AG10803 (cell line): ENCODE measurements around the gene MXD4.

Experiments
- DNase-seq: peaks from one replicate; pipeline ENCODE4 v3.0.0; 2010; ENCODE audit warnings: low read depth
- H3K4me3 ChIP-seq: 2 replicates; pipeline ENCODE4 v1.5.1; 2011; ENCODE audit warnings: mild to moderate bottlenecking, low read length, control low read depth
- CTCF ChIP-seq: conservative IDR thresholded peaks from 2 replicates; pipeline ENCODE4 v1.5.1; 2011; ENCODE audit warnings: mild to moderate bottlenecking, low read length, control low read depth, inconsistent platforms

The MXD4 gene

GRCh38 chr4:2298532-2298991 is 36.7 kb upstream of the MXD4 start:
- no peak overlapping the region for H3K4me3 ChIP-seq
- DNase-seq: peak; percentile 64
- no peak for TF ChIP-seq CTCF

GRCh38 chr4:2297606-2298531 is 36.0 kb upstream of the MXD4 start:
- DNase-seq: no peak
- no peak overlapping the region for H3K4me3 ChIP-seq
- TF ChIP-seq CTCF: no peak

GRCh38 chr4:2296631-2297601 is 35.0 kb upstream of the MXD4 start:
- no peak for TF ChIP-seq CTCF
- DNase-seq: no peak
- no peak overlapping the region for H3K4me3 ChIP-seq

- TF ChIP-seq CTCF: no peak
- DNase-seq: no peak
- H3K4me3 ChIP-seq: no peak overlapping the region
Measured at GRCh38 chr4:2295900-2296442, 34.1 kb upstream of the MXD4 start.

DNA sequence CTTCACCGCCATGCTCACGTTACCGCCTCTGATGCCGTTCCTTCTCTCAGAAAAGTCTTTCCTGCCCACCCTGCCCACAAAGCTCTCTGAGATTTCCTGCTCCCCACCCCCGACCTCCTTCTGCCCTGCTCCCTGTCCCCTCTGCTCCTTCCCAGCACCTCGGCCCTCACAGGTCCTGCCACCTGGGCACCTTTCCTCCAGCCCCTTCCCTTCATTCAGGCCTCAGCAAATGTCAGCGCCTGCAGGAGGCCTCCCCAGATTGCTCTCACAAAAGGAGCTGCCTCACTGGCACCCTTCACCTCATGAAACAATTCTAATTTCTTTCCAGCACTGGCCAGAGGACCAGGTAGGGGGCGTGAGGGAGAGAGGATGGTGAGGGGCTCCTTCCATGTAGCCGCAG is 33.6 kb upstream of the MXD4 start:
- DNase-seq: no peak
- no peak for TF ChIP-seq CTCF
- H3K4me3 ChIP-seq: no peak overlapping the region

DNA sequence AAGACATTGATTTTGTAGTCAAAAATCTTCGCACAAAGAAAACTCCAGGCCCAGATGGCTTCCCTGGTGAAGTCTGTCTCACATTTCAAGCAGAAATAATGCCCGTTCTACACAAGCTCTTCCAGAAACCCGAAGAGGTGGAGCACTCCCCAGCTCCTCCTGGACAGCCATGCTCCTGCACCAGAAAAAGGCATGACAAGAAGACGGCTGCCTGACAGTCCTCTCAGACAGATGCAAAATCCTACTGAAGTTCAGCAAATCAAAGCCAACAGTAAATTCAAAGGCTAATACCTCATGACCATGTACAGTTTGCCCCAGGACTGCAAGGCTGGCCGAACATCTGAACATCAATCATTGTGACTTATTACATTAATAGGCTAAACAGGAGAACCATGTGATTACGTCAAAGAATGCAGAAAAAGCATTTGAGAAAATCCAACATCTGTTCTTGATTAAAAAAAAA is 30.8 kb upstream of the MXD4 start:
- TF ChIP-seq CTCF: no peak
- no peak overlapping the region for H3K4me3 ChIP-seq
- peak; percentile 82 for DNase-seq
